Choroid plexus epithelial cell (primary cell): ENCODE measurements around the gene ACER2.

ENCODE experiments used
- DNase-seq: peaks from one replicate; pipeline ENCODE4 v3.0.0-alpha.2; 2010; ENCODE audit warnings: low read depth
- H3K4me3 ChIP-seq: 2 replicates; pipeline ENCODE4 v1.5.1; 2011; ENCODE audit warnings: low read depth, mild to moderate bottlenecking, control low read depth, low read length, moderate library complexity
- TF ChIP-seq, protein P1 (sequence below): conservative IDR thresholded peaks from 2 replicates; pipeline ENCODE4 v1.5.1; 2011; ENCODE audit warnings: low read depth, mild to moderate bottlenecking, control low read depth, inconsistent platforms, low read length, moderate library complexity

ACER2 gene

DNA sequence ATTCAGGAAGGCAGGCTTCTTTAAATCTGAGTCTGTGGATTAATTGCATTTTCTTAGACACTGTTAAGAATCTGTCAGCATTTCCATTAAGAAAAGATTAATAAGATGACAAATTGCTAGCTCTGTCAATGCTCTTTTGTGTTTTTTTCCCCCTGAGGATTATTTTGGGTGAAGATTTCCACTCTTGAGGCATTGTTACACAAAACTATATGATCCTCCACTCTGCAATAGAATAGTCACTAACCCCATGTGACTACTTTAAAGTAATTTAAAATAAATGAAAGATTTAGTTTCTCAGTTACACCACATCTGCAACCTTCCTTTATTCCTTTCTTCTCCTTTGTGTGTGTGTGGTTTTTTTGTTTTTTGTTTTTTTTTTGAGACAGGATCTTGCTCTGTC is 82.0 kb downstream of the ACER2 start:
- no peak overlapping the region for H3K4me3 ChIP-seq
- DNase-seq: no peak
- TF ChIP-seq, protein P1, sequence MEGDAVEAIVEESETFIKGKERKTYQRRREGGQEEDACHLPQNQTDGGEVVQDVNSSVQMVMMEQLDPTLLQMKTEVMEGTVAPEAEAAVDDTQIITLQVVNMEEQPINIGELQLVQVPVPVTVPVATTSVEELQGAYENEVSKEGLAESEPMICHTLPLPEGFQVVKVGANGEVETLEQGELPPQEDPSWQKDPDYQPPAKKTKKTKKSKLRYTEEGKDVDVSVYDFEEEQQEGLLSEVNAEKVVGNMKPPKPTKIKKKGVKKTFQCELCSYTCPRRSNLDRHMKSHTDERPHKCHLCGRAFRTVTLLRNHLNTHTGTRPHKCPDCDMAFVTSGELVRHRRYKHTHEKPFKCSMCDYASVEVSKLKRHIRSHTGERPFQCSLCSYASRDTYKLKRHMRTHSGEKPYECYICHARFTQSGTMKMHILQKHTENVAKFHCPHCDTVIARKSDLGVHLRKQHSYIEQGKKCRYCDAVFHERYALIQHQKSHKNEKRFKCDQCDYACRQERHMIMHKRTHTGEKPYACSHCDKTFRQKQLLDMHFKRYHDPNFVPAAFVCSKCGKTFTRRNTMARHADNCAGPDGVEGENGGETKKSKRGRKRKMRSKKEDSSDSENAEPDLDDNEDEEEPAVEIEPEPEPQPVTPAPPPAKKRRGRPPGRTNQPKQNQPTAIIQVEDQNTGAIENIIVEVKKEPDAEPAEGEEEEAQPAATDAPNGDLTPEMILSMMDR: no peak

DNA sequence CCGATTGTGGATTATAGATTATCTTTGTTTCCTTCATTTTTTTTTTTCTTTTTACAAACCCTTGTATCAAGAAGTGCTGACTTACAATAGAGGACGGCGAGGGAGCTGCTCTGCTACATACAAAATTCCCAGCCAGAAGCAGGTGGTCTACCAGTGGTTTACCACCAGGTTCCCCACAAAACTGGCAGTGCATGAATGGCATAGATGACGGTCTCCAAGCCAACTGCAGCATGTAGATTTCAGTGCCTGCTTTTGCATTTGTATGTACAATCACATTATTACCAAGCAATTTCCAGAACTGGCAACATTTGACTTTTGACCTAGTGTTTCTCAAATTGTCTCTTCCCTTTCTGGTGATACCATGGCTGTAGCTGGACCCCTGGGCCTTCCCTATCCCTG is 84.0 kb downstream of the ACER2 start:
- no peak for DNase-seq
- no peak overlapping the region for H3K4me3 ChIP-seq
- TF ChIP-seq, protein P1: no peak

DNA sequence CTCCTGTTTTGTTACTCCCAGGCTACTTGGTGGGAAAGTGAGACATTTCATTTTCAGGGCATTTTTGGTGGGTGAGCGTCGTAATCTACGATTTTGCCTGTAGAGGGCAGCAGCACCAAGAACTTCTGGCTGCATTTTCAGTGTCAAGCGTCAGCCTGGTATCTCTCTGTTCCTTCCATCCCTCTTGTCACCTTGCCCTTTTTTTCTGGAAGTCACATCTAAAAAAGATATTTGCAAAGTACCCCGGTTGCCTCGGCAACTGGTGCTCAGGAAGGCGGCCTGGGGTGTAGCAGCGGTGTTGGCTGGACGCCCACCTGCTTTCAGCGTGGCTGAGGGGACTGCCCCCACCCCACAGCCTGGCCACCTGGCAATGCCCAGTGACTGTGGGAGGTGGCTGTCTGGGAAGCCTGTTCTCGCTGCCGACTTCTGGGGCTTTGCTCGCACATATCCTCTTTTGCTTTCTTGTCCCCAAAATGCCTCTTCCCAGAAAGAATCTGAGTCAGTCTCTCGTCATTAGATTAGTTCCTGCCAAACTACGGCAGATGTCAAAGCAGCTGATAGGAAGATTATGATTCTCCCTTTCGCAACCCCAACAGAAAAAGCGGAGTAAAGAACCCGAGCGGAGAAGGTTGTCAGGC is 84.5 kb downstream of the ACER2 start:
- peak; percentile 73 for DNase-seq
- H3K4me3 ChIP-seq: peak overlapping the region; percentile 43
- TF ChIP-seq, protein P1: peak; percentile 84

DNA sequence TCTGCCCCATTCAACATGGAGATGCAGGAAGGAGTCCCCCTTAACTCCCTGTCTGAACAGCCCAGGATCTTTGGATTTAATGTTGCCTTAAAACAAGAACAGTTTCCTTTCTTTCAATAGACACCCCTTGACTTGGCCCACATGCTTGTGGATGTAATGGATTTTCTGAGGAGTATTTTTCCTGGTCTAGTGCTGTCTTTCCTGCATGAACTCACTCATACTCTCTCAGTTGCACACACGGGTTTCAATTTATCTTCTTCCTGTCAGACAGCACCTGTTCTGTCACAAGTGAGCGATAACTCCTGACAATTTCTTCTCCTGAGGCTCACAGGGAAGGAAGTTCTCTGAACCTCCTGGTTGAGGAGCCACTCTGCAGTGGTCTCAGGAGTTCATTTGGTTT is 85.1 kb downstream of the ACER2 start:
- no peak overlapping the region for H3K4me3 ChIP-seq
- DNase-seq: no peak
- TF ChIP-seq, protein P1: no peak

DNA sequence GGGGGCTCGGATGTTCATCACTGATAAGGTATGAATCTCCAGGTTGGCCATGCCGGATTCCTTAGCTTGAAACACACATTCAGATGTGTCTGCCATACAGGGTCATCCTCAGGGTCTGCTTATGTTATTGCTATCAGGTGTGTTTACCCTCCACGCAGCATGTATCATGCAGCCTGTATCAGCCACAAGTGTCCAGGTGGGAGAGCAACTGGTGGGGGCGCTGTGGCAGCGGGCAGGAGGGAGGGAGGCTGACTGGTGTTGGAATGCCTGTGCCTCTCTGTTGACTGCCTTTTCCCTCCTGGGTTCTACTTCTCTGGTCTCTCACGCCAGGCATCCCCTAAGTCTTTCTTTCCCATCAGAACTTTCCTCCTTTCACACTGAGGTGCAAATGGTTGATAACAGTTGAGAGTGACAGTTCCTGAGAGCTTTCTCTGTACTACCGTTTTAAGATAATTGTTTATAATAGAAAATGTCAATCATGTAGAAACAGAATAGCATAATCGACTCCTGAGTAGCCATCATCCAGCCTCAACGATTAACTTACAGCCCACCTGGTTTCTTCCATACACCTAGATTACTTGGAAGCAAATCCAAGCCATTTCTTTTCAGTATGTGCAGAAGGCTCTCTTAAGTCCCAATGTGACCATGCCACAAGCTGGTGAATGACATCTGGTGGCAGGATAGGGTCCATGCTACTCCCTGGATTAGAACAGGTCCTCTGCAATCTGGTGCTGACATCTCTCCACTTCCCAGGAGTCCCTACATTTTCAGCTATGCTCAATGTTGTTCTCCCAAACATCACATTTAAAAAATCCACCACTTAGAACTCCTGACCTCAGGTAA is 86.6 kb downstream of the ACER2 start:
- no peak for DNase-seq
- TF ChIP-seq, protein P1: no peak
- H3K4me3 ChIP-seq: no peak overlapping the region

DNA sequence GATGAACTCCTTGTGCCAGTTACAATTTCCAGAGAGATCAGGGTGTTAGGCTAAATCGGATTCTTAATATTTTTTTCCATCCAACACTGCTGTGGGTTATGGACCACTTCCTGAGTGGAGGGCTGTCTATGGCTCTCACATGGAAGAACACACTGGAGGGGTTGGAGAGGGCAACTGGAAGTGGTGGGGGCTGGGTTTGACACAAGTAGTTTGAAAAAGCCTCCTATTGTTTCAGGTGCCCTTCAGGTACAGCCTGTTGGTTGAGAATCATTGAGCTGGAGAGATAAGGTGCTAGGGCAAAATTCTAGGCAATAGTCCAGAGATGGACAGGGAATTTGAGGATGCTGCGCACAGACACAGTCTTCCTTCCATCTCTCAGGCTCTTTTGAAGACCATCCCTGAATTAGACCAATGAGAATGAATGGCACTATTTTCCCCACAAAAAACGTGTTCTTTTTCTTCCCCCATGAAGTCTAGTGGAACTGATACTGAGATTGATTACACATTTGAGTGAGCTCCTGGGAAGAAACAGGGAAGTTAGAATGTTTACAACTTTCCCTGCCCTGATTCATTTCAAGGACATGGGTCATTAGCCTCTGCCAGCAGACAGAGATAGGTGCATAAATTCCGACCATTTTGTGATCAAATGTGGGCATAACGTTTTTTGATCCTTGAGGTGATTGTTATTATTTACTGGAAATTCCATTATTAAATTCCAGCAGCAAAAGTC is 87.7 kb downstream of the ACER2 start:
- TF ChIP-seq, protein P1: no peak
- DNase-seq: no peak

More for the DNA sequence above, 87.7 kb downstream of the ACER2 start:
- H3K4me3 ChIP-seq: no peak overlapping the region
